ENCODE measurements around the gene CAB39.

CAB39 gene

DNA sequence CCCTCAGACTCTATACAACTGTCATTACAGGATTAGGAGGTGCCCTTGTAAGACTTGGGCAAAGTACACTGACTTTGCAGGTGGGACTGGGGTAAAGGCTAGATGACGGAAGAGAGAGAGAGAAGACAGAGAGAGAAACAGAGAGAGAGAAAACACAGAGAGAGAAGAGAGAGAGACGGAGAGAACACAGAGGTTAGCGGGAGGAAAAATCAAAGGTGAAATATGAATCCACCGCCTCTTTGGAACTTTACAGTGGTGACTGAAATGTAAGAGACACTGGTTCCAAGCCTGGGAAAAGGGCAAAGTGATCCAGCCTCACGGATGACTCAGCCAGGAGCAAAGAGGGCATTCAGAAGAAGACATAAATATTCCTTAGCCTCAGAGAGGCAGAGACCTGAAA is 25.1 kb upstream of the CAB39 start:
- ATAC-seq = peak; percentile 76
- TF ChIP-seq BACH2 (CRISPR knock-in tag; IDR thresholded peaks at IDR 0.05; ENCODE audit: borderline replicate concordance) = no peak
- no peak for TF ChIP-seq OSR1 (CRISPR knock-in tag; IDR thresholded peaks at IDR 0.05)
- no peak for TF ChIP-seq ZNF8 (CRISPR knock-in tag; IDR thresholded peaks at IDR 0.05)
- no peak for TF ChIP-seq GLIS3 (CRISPR knock-in tag; IDR thresholded peaks at IDR 0.05)
- no peak for TF ChIP-seq TOX (CRISPR knock-in tag; IDR thresholded peaks at IDR 0.05; ENCODE audit: borderline replicate concordance)
- TF ChIP-seq PPARA (CRISPR knock-in tag; IDR thresholded peaks at IDR 0.05; ENCODE audit: borderline replicate concordance) = no peak
- no peak for TF ChIP-seq ZNF70 (CRISPR knock-in tag; IDR thresholded peaks at IDR 0.05)
- TF ChIP-seq ZNF565 (CRISPR knock-in tag; conservative IDR thresholded peaks at IDR 0.05; ENCODE audit: low read depth) = no peak
- TF ChIP-seq, protein P1, sequence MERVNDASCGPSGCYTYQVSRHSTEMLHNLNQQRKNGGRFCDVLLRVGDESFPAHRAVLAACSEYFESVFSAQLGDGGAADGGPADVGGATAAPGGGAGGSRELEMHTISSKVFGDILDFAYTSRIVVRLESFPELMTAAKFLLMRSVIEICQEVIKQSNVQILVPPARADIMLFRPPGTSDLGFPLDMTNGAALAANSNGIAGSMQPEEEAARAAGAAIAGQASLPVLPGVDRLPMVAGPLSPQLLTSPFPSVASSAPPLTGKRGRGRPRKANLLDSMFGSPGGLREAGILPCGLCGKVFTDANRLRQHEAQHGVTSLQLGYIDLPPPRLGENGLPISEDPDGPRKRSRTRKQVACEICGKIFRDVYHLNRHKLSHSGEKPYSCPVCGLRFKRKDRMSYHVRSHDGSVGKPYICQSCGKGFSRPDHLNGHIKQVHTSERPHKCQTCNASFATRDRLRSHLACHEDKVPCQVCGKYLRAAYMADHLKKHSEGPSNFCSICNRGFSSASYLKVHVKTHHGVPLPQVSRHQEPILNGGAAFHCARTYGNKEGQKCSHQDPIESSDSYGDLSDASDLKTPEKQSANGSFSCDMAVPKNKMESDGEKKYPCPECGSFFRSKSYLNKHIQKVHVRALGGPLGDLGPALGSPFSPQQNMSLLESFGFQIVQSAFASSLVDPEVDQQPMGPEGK (CRISPR knock-in tag; IDR thresholded peaks at IDR 0.05; ENCODE audit: borderline replicate concordance) = no peak
- no peak for TF ChIP-seq ZFP3 (CRISPR knock-in tag; IDR thresholded peaks at IDR 0.05)

DNA sequence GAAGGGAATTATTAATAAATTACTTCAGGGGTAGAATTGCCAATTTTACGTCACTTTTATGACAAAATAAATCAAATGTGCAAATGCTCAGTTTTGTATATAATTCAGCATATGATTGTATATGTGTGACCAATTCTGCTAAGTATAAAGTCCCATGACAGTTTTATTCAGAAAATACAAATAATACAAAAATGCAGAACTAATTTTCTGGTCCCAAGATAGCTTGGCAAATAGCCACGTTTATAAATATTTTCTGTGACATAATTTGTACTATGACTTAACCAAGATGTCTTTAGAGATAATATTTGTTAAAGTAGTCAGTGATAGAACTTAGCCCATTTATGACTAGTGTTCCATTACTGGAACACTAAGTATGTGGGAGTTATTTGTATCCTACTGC is 24.2 kb upstream of the CAB39 start:
- no peak for TF ChIP-seq ZNF8 (CRISPR knock-in tag; IDR thresholded peaks at IDR 0.05)
- no peak for ATAC-seq

DNA sequence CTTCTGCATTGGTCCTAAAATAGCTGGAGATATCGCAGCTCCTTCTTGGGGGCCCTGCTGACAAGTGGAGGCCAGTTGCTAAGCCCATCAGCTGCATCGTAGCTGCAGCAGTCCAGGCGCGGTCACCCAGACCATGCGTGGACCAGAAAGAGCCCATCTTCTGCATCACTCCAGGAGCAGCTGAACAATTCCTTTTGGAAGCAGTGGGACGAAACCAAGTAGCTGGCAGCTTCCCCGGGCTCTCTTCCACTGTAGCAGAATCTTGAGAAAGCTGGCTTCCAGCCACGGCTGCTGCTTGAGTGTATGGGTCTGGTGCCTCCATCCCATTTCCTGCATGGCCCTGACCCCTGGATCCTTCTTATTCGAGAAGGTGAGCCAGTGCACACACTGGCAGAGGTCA is 22.2 kb upstream of the CAB39 start:
- no peak for ATAC-seq
- TF ChIP-seq, protein P2, sequence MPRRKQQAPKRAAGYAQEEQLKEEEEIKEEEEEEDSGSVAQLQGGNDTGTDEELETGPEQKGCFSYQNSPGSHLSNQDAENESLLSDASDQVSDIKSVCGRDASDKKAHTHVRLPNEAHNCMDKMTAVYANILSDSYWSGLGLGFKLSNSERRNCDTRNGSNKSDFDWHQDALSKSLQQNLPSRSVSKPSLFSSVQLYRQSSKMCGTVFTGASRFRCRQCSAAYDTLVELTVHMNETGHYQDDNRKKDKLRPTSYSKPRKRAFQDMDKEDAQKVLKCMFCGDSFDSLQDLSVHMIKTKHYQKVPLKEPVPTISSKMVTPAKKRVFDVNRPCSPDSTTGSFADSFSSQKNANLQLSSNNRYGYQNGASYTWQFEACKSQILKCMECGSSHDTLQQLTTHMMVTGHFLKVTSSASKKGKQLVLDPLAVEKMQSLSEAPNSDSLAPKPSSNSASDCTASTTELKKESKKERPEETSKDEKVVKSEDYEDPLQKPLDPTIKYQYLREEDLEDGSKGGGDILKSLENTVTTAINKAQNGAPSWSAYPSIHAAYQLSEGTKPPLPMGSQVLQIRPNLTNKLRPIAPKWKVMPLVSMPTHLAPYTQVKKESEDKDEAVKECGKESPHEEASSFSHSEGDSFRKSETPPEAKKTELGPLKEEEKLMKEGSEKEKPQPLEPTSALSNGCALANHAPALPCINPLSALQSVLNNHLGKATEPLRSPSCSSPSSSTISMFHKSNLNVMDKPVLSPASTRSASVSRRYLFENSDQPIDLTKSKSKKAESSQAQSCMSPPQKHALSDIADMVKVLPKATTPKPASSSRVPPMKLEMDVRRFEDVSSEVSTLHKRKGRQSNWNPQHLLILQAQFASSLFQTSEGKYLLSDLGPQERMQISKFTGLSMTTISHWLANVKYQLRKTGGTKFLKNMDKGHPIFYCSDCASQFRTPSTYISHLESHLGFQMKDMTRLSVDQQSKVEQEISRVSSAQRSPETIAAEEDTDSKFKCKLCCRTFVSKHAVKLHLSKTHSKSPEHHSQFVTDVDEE (CRISPR knock-in tag; IDR thresholded peaks at IDR 0.05) = no peak
- TF ChIP-seq ZC3H10 (CRISPR knock-in tag; IDR thresholded peaks at IDR 0.05) = no peak
- TF ChIP-seq TOX (CRISPR knock-in tag; IDR thresholded peaks at IDR 0.05; ENCODE audit: borderline replicate concordance) = no peak
- TF ChIP-seq ZNF8 (CRISPR knock-in tag; IDR thresholded peaks at IDR 0.05) = no peak
- TF ChIP-seq BACH2 (CRISPR knock-in tag; IDR thresholded peaks at IDR 0.05; ENCODE audit: borderline replicate concordance) = no peak
- no peak for TF ChIP-seq GLIS3 (CRISPR knock-in tag; IDR thresholded peaks at IDR 0.05)
- TF ChIP-seq ZNF565 (CRISPR knock-in tag; conservative IDR thresholded peaks at IDR 0.05; ENCODE audit: low read depth) = no peak
- no peak for TF ChIP-seq ESRRG (CRISPR knock-in tag; IDR thresholded peaks at IDR 0.05)
- no peak for TF ChIP-seq ZNF70 (CRISPR knock-in tag; IDR thresholded peaks at IDR 0.05)
- TF ChIP-seq SNAI2 (CRISPR knock-in tag; IDR thresholded peaks at IDR 0.05) = no peak
- no peak for TF ChIP-seq RARB (CRISPR knock-in tag; IDR thresholded peaks at IDR 0.05)
- TF ChIP-seq, protein P3, sequence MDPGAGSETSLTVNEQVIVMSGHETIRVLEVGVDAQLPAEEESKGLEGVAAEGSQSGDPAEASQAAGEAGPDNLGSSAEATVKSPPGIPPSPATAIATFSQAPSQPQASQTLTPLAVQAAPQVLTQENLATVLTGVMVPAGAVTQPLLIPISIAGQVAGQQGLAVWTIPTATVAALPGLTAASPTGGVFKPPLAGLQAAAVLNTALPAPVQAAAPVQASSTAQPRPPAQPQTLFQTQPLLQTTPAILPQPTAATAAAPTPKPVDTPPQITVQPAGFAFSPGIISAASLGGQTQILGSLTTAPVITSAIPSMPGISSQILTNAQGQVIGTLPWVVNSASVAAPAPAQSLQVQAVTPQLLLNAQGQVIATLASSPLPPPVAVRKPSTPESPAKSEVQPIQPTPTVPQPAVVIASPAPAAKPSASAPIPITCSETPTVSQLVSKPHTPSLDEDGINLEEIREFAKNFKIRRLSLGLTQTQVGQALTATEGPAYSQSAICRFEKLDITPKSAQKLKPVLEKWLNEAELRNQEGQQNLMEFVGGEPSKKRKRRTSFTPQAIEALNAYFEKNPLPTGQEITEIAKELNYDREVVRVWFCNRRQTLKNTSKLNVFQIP (CRISPR knock-in tag; IDR thresholded peaks at IDR 0.05; ENCODE audit: borderline replicate concordance, low read depth) = no peak
- no peak for TF ChIP-seq TCF4 (CRISPR knock-in tag; IDR thresholded peaks at IDR 0.05; ENCODE audit: borderline replicate concordance)
- TF ChIP-seq ZFP3 (CRISPR knock-in tag; IDR thresholded peaks at IDR 0.05) = no peak
- TF ChIP-seq, protein P1 (CRISPR knock-in tag; IDR thresholded peaks at IDR 0.05; ENCODE audit: borderline replicate concordance) = no peak
- no peak for TF ChIP-seq PPARA (CRISPR knock-in tag; IDR thresholded peaks at IDR 0.05; ENCODE audit: borderline replicate concordance)
- no peak for TF ChIP-seq CSDC2 (CRISPR knock-in tag; IDR thresholded peaks at IDR 0.05)

DNA sequence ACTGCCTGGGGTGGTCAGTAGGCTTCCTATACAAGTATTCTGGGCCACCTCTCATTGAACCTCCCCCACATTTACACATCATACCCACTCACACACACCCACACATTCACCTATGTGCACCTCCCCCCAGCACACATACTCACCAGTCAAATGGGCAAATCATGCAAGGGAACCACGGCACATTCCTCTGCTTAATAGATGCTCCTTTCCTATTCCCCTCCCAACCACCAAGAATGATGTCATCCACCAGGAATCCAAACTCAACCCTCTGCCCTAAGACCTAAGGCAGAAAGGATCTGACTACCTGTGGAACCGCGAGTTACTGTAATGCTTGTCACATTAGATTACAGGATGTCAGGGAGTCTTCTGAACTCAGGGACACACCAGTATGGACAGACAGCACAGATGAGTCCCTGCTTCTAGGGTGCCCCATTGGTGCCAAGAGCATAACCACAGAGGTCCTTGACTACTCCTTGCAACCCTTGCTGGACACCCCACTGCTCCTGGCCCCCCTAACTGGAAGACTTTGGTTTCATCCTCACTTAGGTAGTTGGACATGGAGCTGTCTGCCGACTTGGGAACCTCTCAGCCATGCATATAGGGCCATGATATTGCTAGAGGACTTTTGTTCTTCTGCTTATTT is 21.5 kb upstream of the CAB39 start:
- peak; percentile 69; the same call in 2 of the 3 replicates for ATAC-seq
- TF ChIP-seq ZNF70 (CRISPR knock-in tag; IDR thresholded peaks at IDR 0.05) (no peak), TOX (CRISPR knock-in tag; IDR thresholded peaks at IDR 0.05; ENCODE audit: borderline replicate concordance) (no peak), ZFP30 (CRISPR knock-in tag; IDR thresholded peaks at IDR 0.05) (no peak), ARNTL (CRISPR knock-in tag; IDR thresholded peaks at IDR 0.05; ENCODE audit: borderline replicate concordance, low read depth) (no peak), BACH2 (CRISPR knock-in tag; IDR thresholded peaks at IDR 0.05; ENCODE audit: borderline replicate concordance) (no peak), ISL1 (CRISPR knock-in tag; IDR thresholded peaks at IDR 0.05) (no peak), ZC3H10 (CRISPR knock-in tag; IDR thresholded peaks at IDR 0.05) (no peak), PPARA (CRISPR knock-in tag; IDR thresholded peaks at IDR 0.05; ENCODE audit: borderline replicate concordance) (no peak), ZNF565 (CRISPR knock-in tag; conservative IDR thresholded peaks at IDR 0.05; ENCODE audit: low read depth) (no peak), CSDC2 (CRISPR knock-in tag; IDR thresholded peaks at IDR 0.05) (no peak), ZNF8 (CRISPR knock-in tag; IDR thresholded peaks at IDR 0.05) (no peak), TCF4 (CRISPR knock-in tag; IDR thresholded peaks at IDR 0.05; ENCODE audit: borderline replicate concordance) (no peak), OSR1 (CRISPR knock-in tag; IDR thresholded peaks at IDR 0.05) (no peak), GLIS3 (CRISPR knock-in tag; IDR thresholded peaks at IDR 0.05) (no peak)
- TF ChIP-seq, protein P4, sequence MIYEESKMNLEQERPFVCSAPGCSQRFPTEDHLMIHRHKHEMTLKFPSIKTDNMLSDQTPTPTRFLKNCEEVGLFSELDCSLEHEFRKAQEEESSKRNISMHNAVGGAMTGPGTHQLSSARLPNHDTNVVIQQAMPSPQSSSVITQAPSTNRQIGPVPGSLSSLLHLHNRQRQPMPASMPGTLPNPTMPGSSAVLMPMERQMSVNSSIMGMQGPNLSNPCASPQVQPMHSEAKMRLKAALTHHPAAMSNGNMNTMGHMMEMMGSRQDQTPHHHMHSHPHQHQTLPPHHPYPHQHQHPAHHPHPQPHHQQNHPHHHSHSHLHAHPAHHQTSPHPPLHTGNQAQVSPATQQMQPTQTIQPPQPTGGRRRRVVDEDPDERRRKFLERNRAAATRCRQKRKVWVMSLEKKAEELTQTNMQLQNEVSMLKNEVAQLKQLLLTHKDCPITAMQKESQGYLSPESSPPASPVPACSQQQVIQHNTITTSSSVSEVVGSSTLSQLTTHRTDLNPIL (CRISPR knock-in tag; IDR thresholded peaks at IDR 0.05; ENCODE audit: low read depth) = no peak
- TF ChIP-seq, protein P5, sequence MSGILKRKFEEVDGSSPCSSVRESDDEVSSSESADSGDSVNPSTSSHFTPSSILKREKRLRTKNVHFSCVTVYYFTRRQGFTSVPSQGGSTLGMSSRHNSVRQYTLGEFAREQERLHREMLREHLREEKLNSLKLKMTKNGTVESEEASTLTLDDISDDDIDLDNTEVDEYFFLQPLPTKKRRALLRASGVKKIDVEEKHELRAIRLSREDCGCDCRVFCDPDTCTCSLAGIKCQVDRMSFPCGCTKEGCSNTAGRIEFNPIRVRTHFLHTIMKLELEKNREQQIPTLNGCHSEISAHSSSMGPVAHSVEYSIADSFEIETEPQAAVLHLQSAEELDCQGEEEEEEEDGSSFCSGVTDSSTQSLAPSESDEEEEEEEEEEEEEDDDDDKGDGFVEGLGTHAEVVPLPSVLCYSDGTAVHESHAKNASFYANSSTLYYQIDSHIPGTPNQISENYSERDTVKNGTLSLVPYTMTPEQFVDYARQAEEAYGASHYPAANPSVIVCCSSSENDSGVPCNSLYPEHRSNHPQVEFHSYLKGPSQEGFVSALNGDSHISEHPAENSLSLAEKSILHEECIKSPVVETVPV (CRISPR knock-in tag; IDR thresholded peaks at IDR 0.05) = no peak

Data from SK-N-SH treated with all-trans-retinoic acid at 6 μM for 48 hours (cell line).